Gastroesophageal sphincter (tissue), 3 donors: ENCODE data around the gene DUSP5.

Source experiments
- EP300 ChIP-seq: sonication (generic); formaldehyde crosslinking; IDR thresholded peaks from one replicate; pipeline ENCODE4 v1.6.1; 2017; ENCODE audit warnings: antibody characterized with exemption, mild to moderate bottlenecking
- TF ChIP-seq, protein P1 (sequence below), 4 experiments: fragments of 200-600 bp in 2 of 4; fragments of 450-650 bp in 2 of 4; sonication (generic) in 1 of 4; IDR thresholded peaks; one replicate each; pipeline ENCODE4 v1.5.1; 2017 to 2019; ENCODE audit warnings: antibody characterized with exemption in 4 of 4, mild to moderate bottlenecking in 2 of 4, moderate library complexity in 2 of 4

- TF ChIP-seq, protein P1, sequence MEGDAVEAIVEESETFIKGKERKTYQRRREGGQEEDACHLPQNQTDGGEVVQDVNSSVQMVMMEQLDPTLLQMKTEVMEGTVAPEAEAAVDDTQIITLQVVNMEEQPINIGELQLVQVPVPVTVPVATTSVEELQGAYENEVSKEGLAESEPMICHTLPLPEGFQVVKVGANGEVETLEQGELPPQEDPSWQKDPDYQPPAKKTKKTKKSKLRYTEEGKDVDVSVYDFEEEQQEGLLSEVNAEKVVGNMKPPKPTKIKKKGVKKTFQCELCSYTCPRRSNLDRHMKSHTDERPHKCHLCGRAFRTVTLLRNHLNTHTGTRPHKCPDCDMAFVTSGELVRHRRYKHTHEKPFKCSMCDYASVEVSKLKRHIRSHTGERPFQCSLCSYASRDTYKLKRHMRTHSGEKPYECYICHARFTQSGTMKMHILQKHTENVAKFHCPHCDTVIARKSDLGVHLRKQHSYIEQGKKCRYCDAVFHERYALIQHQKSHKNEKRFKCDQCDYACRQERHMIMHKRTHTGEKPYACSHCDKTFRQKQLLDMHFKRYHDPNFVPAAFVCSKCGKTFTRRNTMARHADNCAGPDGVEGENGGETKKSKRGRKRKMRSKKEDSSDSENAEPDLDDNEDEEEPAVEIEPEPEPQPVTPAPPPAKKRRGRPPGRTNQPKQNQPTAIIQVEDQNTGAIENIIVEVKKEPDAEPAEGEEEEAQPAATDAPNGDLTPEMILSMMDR (IDR thresholded peaks at IDR 0.05), result no peak
- no peak for TF ChIP-seq EP300
Observed at GRCh38 chr10:110479710-110480109, 18.0 kb upstream of the DUSP5 start.
